B cell (primary cell): ENCODE results near the gene GPR83. TPM values are rescaled to one million over a fixed set of nuclear protein-coding genes. Genes with fewer than 3 reads are reported as not detected.

Source experiments
- ATAC-seq: fragments of 200-7000 bp; cut with Tn5 transposase; one replicate; pipeline ENCODE4 v1.10.0; 2021; ENCODE audit warnings: low read depth, mild to moderate bottlenecking, moderate number of reproducible peaks, moderate library complexity
- CTCF ChIA-PET: fragments of 350-600 bp; sonication (Branson Sonifier 250); formaldehyde crosslinking; loops from one replicate; lab custom pipeline; 2021; ENCODE audit warnings: antibody characterized with exemption, inconsistent platforms; lab: Charles Lee
- POLR2A ChIA-PET: fragments of 350-600 bp; sonication (Branson Sonifier 250); formaldehyde crosslinking; loops from one replicate; lab custom pipeline; 2021; ENCODE audit warnings: antibody characterized with exemption; lab: Charles Lee
- DNase-seq: peaks from one replicate; pipeline ENCODE4 v3.0.0; 2013
- H2AFZ ChIP-seq: 2 replicates; pipeline ENCODE4 v1.6.1; 2012; ENCODE audit warnings: mild to moderate bottlenecking, low read depth, low read length; ENCODE audit not compliant: insufficient read depth, poor library complexity, severe bottlenecking
- H3K27ac ChIP-seq, 2 donors: 1 replicate in 1 of 2; 2 replicates in 1 of 2; pipeline ENCODE4 v1.5.1; 2012 to 2013; ENCODE audit warnings: low read length in 2 of 2, mild to moderate bottlenecking in 2 of 2, moderate library complexity in 1 of 2
- H3K27me3 ChIP-seq, 4 experiments: fragments of 200-600 bp in 1 of 4; sonication (generic) in 1 of 4; replicated peaks in 1 of 4; 1 replicate in 2 of 4; 2 replicates in 2 of 4; pipeline versions ENCODE4 v1.6.1 to v1.7.0; 2013 to 2016; ENCODE audit warnings: low read length in 3 of 4, mild to moderate bottlenecking in 2 of 4, mixed read lengths in 1 of 4, moderate library complexity in 1 of 4; ENCODE audit not compliant: insufficient read depth in 4 of 4, control insufficient read depth in 3 of 4; ENCODE audit errors: control extremely low read depth in 1 of 4
- H3K36me3 ChIP-seq, 2 experiments: replicated peaks in 1 of 2; 1 replicate in 1 of 2; 2 replicates in 1 of 2; pipeline versions ENCODE4 v1.6.1 to v1.7.1; 2013; ENCODE audit warnings: low read length in 1 of 2; ENCODE audit not compliant: insufficient read depth in 2 of 2, control insufficient read depth in 1 of 2; ENCODE audit errors: control extremely low read depth in 1 of 2, extremely low read depth in 1 of 2
- H3K4me1 ChIP-seq, 2 donors: fragments of 200-600 bp in 1 of 2; sonication (generic) in 1 of 2; 1 replicate in 1 of 2; 2 replicates in 1 of 2; pipeline versions ENCODE4 v1.5.1 to v1.6.1; 2013 to 2017; ENCODE audit warnings: low read length in 2 of 2; ENCODE audit not compliant: control insufficient read depth in 2 of 2, insufficient read depth in 2 of 2
- H3K4me2 ChIP-seq: replicated peaks from 2 replicates; pipeline ENCODE3; 2012; ENCODE audit warnings: mild to moderate bottlenecking, low read depth, low read length; ENCODE audit not compliant: poor library complexity, severe bottlenecking
- H3K4me3 ChIP-seq, 5 experiments: fragments of 200-600 bp in 1 of 5; sonication (generic) in 1 of 5; 1 replicate in 3 of 5; 2 replicates in 2 of 5; pipeline versions ENCODE4 v1.5.1 to v1.7.0; 2011 to 2016; ENCODE audit warnings: low read length in 4 of 5, mild to moderate bottlenecking in 4 of 5, low read depth in 2 of 5, control low read depth in 1 of 5, moderate library complexity in 1 of 5; ENCODE audit not compliant: insufficient read depth in 1 of 5; ENCODE audit errors: control extremely low read depth in 1 of 5, extremely low read depth in 1 of 5
- H3K79me2 ChIP-seq: fragments of 200-600 bp; sonication (generic); one replicate; pipeline ENCODE4 v1.6.0; 2016; ENCODE audit warnings: low read length; ENCODE audit not compliant: control insufficient read depth, insufficient read depth
- H3K9ac ChIP-seq: fragments of 200-600 bp; sonication (generic); 2 replicates; pipeline ENCODE4 v1.6.1; 2017; ENCODE audit warnings: mild to moderate bottlenecking, low read length, moderate library complexity
- H3K9me3 ChIP-seq, 3 donors: one replicate each; pipeline versions ENCODE4 v1.6.1 to v1.7.1; 2013; ENCODE audit warnings: low read length in 2 of 3; ENCODE audit not compliant: control insufficient read depth in 2 of 3, insufficient read depth in 1 of 3; ENCODE audit errors: control extremely low read depth in 1 of 3
- H4K20me1 ChIP-seq: 2 replicates; pipeline ENCODE4 v1.6.0; 2012; ENCODE audit warnings: mild to moderate bottlenecking, low read length; ENCODE audit not compliant: insufficient read depth, control insufficient read depth, poor library complexity, severe bottlenecking
- H3K27ac Mint-ChIP-seq: one replicate; pipeline ENCODE4 v1.8.0; 2021; ENCODE audit warnings: mixed read lengths
- H3K27me3 Mint-ChIP-seq: one replicate; pipeline ENCODE4 v1.8.0; 2021; ENCODE audit warnings: mixed read lengths
- H3K4me1 Mint-ChIP-seq: one replicate; pipeline ENCODE4 v1.8.0; 2021; ENCODE audit warnings: mixed read lengths
- H3K4me3 Mint-ChIP-seq: one replicate; pipeline ENCODE4 v1.8.0; 2021; ENCODE audit warnings: mixed read lengths
- H3K9me3 Mint-ChIP-seq: one replicate; pipeline ENCODE4 v1.8.0; 2022; ENCODE audit warnings: mixed read lengths; ENCODE audit not compliant: insufficient read depth
- EZH2 ChIP-seq: IDR thresholded peaks from 2 replicates; pipeline ENCODE4 v1.6.1; 2012; ENCODE audit warnings: borderline replicate concordance, low read depth, mild to moderate bottlenecking, moderate library complexity, low read length; ENCODE audit not compliant: insufficient read depth, poor library complexity, severe bottlenecking
- WGBS: methylation state at CpG from one replicate; pipeline ENCODE4 v1.1.5; 2013; ENCODE audit warnings: missing lambda C conversion rate; ENCODE audit not compliant: insufficient coverage; 5-methylcytosine and 5-hydroxymethylcytosine counted together
- intact Hi-C: fragments of 100-400 bp; cut with micrococcal nuclease; formaldehyde crosslinking; loops from one replicate; pipeline ENCODE4 v1.10.0; 2022
- polyA plus RNA-seq: library from polyadenylated mRNA; depleted of rRNA; stranded (reverse); fragments of >200 nt; gene quantifications from 2 replicates; pipeline ENCODE4 v1.2.3, GENCODE V29; 2012
- total RNA-seq, 2 donors: library from RNA; stranded (reverse); fragments of 120-200 nt in 1 of 2; gene quantifications; 1 replicate in 1 of 2; 2 replicates in 1 of 2; pipeline versions ENCODE4 v1.2.3 to v1.2.4, GENCODE V29; 2013 to 2022
- TF ChIP-seq, protein P1 (sequence below): fragments of 200-600 bp; IDR thresholded peaks from one replicate; pipeline ENCODE4 v1.8.0; 2022; ENCODE audit warnings: antibody characterized with exemption, mild to moderate bottlenecking

Gene GPR83
- total and polyA plus RNA-seq, 2 donors (not counting 1 experiment from before 2014, with no cell fraction given): 0.28 to 0.37 TPM

GRCh38 chr11:94338651-94339050 lies 62.6 kb downstream of the GPR83 start:
- Histone ChIP-seq H3K79me2 (no peaks in the 10 kb centered on the region), H3K4me1 (no peaks in the 10 kb centered on the region), H2AFZ (no peak overlapping the region), H3K36me3 (no peaks in the 10 kb centered on the region), H3K4me3 (no peak overlapping the region), H4K20me1 (no peaks in the 10 kb centered on the region), H3K9me3 (peaks cover 0 to 3% (median 1%) of the 10 kb centered on the region in 3 donors), H3K27ac (no peak overlapping the region), H3K9ac (no peak overlapping the region), H3K27me3 (no peaks in the 10 kb centered on the region), H3K4me2 (no peak overlapping the region)
- intact Hi-C loops: no loop called here
- DNase-seq: no peak
- Mint-ChIP-seq H3K9me3 (peaks cover 4% of the 10 kb centered on the region), H3K4me3 (no peak overlapping the region), H3K27ac (no peak overlapping the region), H3K4me1 (no peaks in the 10 kb centered on the region), H3K27me3 (peaks cover 6% of the 10 kb centered on the region)
- no peak for ATAC-seq
- no peak for TF ChIP-seq EZH2
- TF ChIP-seq, protein P1, sequence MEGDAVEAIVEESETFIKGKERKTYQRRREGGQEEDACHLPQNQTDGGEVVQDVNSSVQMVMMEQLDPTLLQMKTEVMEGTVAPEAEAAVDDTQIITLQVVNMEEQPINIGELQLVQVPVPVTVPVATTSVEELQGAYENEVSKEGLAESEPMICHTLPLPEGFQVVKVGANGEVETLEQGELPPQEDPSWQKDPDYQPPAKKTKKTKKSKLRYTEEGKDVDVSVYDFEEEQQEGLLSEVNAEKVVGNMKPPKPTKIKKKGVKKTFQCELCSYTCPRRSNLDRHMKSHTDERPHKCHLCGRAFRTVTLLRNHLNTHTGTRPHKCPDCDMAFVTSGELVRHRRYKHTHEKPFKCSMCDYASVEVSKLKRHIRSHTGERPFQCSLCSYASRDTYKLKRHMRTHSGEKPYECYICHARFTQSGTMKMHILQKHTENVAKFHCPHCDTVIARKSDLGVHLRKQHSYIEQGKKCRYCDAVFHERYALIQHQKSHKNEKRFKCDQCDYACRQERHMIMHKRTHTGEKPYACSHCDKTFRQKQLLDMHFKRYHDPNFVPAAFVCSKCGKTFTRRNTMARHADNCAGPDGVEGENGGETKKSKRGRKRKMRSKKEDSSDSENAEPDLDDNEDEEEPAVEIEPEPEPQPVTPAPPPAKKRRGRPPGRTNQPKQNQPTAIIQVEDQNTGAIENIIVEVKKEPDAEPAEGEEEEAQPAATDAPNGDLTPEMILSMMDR: no peak
- ChIA-PET CTCF (no interaction called here), POLR2A (no interaction called here)
- 100% methylated on average over 1 of the region's 3 CpGs for WGBS

DNA sequence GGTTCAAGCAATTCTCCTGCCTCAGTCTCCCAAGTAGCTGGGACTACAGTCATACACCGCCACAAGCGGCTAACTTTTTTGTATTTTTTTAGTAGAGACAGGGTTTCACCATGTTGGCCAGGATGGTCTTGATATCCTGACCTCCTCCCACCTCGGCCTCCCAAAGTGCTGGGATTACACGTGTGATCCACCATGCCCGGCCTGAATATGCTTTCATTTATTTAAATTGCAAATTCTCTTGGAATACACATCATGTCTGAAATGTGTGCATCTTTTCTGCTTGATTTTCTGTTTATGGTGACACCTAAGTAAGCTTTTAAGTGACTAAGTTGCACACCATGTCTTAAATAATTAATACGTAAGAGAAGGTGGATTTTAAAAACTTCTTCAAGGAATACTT lies 65.2 kb downstream of the GPR83 start:
- DNase-seq (no peak), ATAC-seq (no peak)
- WGBS: 100% methylated on average over 1 of the region's 6 CpGs
- Histone ChIP-seq H3K9ac (no peak overlapping the region), H3K4me1 (no peaks in the 10 kb centered on the region), H3K27me3 (no peaks in the 10 kb centered on the region), H3K27ac (no peak overlapping the region), H3K79me2 (no peaks in the 10 kb centered on the region), H2AFZ (no peak overlapping the region), H3K36me3 (no peaks in the 10 kb centered on the region), H4K20me1 (no peaks in the 10 kb centered on the region), H3K9me3 (peaks cover 0 to 1% (median 0%) of the 10 kb centered on the region in 3 donors), H3K4me3 (no peak overlapping the region), H3K4me2 (no peak overlapping the region)
- POLR2A ChIA-PET: no interaction called here
- H3K27ac Mint-ChIP-seq: no peak overlapping the region
- peaks cover 6% of the 10 kb centered on the region for H3K27me3 Mint-ChIP-seq
- peaks cover 4% of the 10 kb centered on the region for H3K9me3 Mint-ChIP-seq
- intact Hi-C loops: no loop called here
- CTCF ChIA-PET: no interaction called here
- H3K4me1 Mint-ChIP-seq: no peaks in the 10 kb centered on the region
- TF ChIP-seq EZH2: no peak
- TF ChIP-seq, protein P1: no peak
- no peak overlapping the region for H3K4me3 Mint-ChIP-seq
